ENCODE data around the gene PRSS21.
A peak's percentile ranks its signal among the peaks of the same experiment; 100 is the strongest.

PRSS21 gene

GRCh38 chr16:2816751-2817339, at the start of gene PRSS21:
Gene PRSS21, plus strand, starts transcription at chr16:2817237. Its CDS starts 32 bp downstream, at chr16:2817269.
- H3K4me3 ChIP-seq (ENCODE audit: low read length): no peak within 1 kb of the TSS
- DNase-seq (ENCODE audit: low read depth): no peak
- TF ChIP-seq, protein P1, sequence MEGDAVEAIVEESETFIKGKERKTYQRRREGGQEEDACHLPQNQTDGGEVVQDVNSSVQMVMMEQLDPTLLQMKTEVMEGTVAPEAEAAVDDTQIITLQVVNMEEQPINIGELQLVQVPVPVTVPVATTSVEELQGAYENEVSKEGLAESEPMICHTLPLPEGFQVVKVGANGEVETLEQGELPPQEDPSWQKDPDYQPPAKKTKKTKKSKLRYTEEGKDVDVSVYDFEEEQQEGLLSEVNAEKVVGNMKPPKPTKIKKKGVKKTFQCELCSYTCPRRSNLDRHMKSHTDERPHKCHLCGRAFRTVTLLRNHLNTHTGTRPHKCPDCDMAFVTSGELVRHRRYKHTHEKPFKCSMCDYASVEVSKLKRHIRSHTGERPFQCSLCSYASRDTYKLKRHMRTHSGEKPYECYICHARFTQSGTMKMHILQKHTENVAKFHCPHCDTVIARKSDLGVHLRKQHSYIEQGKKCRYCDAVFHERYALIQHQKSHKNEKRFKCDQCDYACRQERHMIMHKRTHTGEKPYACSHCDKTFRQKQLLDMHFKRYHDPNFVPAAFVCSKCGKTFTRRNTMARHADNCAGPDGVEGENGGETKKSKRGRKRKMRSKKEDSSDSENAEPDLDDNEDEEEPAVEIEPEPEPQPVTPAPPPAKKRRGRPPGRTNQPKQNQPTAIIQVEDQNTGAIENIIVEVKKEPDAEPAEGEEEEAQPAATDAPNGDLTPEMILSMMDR (conservative IDR thresholded peaks at IDR 0.05; ENCODE audit: low read depth, low read length): no peak

- H3K4me3 ChIP-seq (ENCODE audit: low read length): no peak overlapping the region
- TF ChIP-seq, protein P1 (conservative IDR thresholded peaks at IDR 0.05; ENCODE audit: low read depth, low read length): no peak
- DNase-seq (ENCODE audit: low read depth): no peak
These were observed 49.1 kb upstream of the PRSS21 start for GRCh38 chr16:2767891-2768290.

DNA sequence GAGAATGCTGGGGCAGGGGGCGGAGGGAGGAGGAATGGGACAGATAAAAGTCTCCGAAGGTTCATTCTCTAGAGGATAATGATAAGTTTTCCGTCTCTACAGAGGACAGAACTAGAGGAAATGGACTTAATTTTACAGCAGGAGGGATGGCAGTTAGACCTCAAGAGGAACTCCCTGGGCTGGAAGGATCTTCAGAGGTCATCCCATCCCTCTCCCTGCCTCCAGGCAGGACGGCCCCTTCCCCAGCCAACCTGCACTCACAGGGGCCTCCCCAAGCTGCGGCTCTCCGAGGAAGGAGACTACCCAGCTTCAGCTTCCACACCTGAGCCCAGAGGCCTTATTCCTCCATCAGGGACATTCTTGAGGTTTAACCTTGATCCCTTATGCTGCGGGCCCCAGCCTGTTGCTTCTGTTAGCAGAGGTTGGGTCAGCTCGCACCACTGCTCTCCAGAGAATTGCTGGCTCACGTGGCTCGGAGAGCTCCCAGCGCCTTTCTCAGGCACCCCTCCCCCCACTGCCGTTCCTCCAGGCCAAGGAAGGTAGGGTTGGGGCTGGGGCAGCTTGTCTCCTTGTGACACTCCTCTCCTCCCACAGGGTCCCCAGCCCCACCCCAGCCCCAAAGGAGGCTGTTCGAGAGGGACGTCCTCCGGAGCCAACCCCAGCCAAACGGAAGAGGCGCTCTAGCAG, 48.5 kb upstream of the PRSS21 start:
- no peak overlapping the region for H3K4me3 ChIP-seq (ENCODE audit: low read length)
- DNase-seq (ENCODE audit: low read depth): no peak
- TF ChIP-seq, protein P1 (conservative IDR thresholded peaks at IDR 0.05; ENCODE audit: low read depth, low read length): no peak

DNA sequence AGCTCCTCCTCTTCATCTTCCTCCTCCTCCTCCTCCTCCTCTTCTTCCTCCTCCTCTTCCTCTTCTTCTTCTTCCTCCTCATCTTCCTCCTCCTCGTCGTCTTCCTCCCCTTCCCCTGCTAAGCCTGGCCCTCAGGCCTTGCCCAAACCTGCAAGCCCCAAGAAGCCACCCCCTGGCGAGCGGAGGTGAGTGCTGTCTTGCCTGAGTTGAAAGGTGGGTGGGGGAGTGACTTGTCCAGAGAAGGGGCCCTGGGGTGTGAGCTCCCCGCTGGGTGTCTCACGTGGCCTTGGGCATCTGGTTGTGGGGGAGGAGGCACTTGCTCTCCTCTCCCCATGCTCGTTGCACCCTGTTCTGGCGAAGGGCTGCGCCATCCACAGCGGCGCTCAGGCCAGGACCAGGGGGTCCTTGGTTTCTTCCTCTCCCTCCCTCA, 47.9 kb upstream of the PRSS21 start:
- no peak overlapping the region for H3K4me3 ChIP-seq (ENCODE audit: low read length)
- DNase-seq (ENCODE audit: low read depth): no peak
- TF ChIP-seq, protein P1 (conservative IDR thresholded peaks at IDR 0.05; ENCODE audit: low read depth, low read length): no peak

- no peak overlapping the region for H3K4me3 ChIP-seq (ENCODE audit: low read length)
- DNase-seq (ENCODE audit: low read depth): no peak
- TF ChIP-seq, protein P1 (conservative IDR thresholded peaks at IDR 0.05; ENCODE audit: low read depth, low read length): no peak
These were observed 47.4 kb upstream of the PRSS21 start for GRCh38 chr16:2769675-2770056.

- H3K4me3 ChIP-seq (ENCODE audit: low read length): no peak overlapping the region
- no peak for DNase-seq (ENCODE audit: low read depth)
- TF ChIP-seq, protein P1 (conservative IDR thresholded peaks at IDR 0.05; ENCODE audit: low read depth, low read length): peak; percentile 18
These were observed 46.7 kb upstream of the PRSS21 start for GRCh38 chr16:2770057-2770951.
